IPS-18a (cell line): Measurements from ENCODE around the gene GSTA1.
"Not testable (repeated sequence)": the region's sequence is repeated elsewhere in the genome, so short reads cannot be mapped to it uniquely, and the experiment has no call there.

Experiments used
- H3K27ac ChIP-seq: one replicate; pipeline ENCODE4 v1.5.1; 2013; ENCODE audit warnings: low read length
- H3K27me3 ChIP-seq: one replicate; pipeline ENCODE4 v1.6.1; 2013; ENCODE audit warnings: mild to moderate bottlenecking, low read length; ENCODE audit not compliant: control insufficient read depth, insufficient read depth
- H3K36me3 ChIP-seq: one replicate; pipeline ENCODE4 v1.6.1; 2013; ENCODE audit warnings: low read depth, low read length; ENCODE audit not compliant: control insufficient read depth
- H3K4me1 ChIP-seq: one replicate; pipeline ENCODE4 v1.6.1; 2013; ENCODE audit warnings: low read depth, low read length; ENCODE audit not compliant: control insufficient read depth
- H3K4me3 ChIP-seq: one replicate; pipeline ENCODE4 v1.5.1; 2013; ENCODE audit warnings: low read length
- H3K9ac ChIP-seq: one replicate; pipeline ENCODE4 v1.6.1; 2013; ENCODE audit warnings: mild to moderate bottlenecking, low read length, moderate library complexity
- H3K9me3 ChIP-seq: one replicate; pipeline ENCODE4 v1.6.1; 2013; ENCODE audit warnings: low read depth, low read length; ENCODE audit not compliant: control insufficient read depth

GSTA1 gene

GRCh38 chr6:52749556-52750152, 54.0 kb downstream of the GSTA1 start:
- Histone ChIP-seq H3K4me1 (peaks cover 8% of the 10 kb centered on the region), H3K27me3 (no peaks in the 10 kb centered on the region), H3K27ac (no peak overlapping the region), H3K9me3 (peaks cover 5% of the 10 kb centered on the region), H3K4me3 (no peak overlapping the region), H3K9ac (no peak overlapping the region), H3K36me3 (no peaks in the 10 kb centered on the region)

GRCh38 chr6:52747301-52747700, 56.3 kb downstream of the GSTA1 start:
- H3K9ac ChIP-seq, H3K9me3 ChIP-seq, H3K4me3 ChIP-seq, H3K4me1 ChIP-seq, H3K27me3 ChIP-seq, H3K36me3 ChIP-seq, H3K27ac ChIP-seq: not testable (repeated sequence)

- Histone ChIP-seq H3K9ac (no peak overlapping the region), H3K36me3 (no peaks in the 10 kb centered on the region), H3K4me1 (peaks cover 8% of the 10 kb centered on the region), H3K27ac (no peak overlapping the region), H3K4me3 (no peak overlapping the region), H3K9me3 (peaks cover 5% of the 10 kb centered on the region), H3K27me3 (no peaks in the 10 kb centered on the region)
Observed at GRCh38 chr6:52746213-52746612, 57.4 kb downstream of the GSTA1 start.

- no peak overlapping the region for H3K9ac ChIP-seq
- no peak overlapping the region for H3K27ac ChIP-seq
- H3K9me3 ChIP-seq: peaks cover 3% of the 10 kb centered on the region
- H3K36me3 ChIP-seq: no peaks in the 10 kb centered on the region
- peaks cover 8% of the 10 kb centered on the region for H3K4me1 ChIP-seq
- no peak overlapping the region for H3K4me3 ChIP-seq
- H3K27me3 ChIP-seq: no peaks in the 10 kb centered on the region
Observed at GRCh38 chr6:52745764-52746201, 57.8 kb downstream of the GSTA1 start.

- Histone ChIP-seq H3K4me3 (no peak overlapping the region), H3K36me3 (no peaks in the 10 kb centered on the region), H3K9ac (no peak overlapping the region)
Observed at GRCh38 chr6:52741872-52742271, 61.7 kb downstream of the GSTA1 start.

More at GRCh38 chr6:52741872-52742271, 61.7 kb downstream of the GSTA1 start:
- H3K27me3 ChIP-seq: no peaks in the 10 kb centered on the region
- no peaks in the 10 kb centered on the region for H3K9me3 ChIP-seq
- no peaks in the 10 kb centered on the region for H3K4me1 ChIP-seq
- no peak overlapping the region for H3K27ac ChIP-seq
